H9 (cell line): Measurements from ENCODE around the gene SLC38A5. TPM values are rescaled to one million over a fixed set of nuclear protein-coding genes. Genes with fewer than 3 reads are reported as not detected.

Experiments
- DNase-seq: peaks from one replicate; pipeline ENCODE4 v3.0.0-alpha.2; 2017
- H2AFZ ChIP-seq: one replicate; pipeline ENCODE4 v1.6.1; 2013; ENCODE audit warnings: mild to moderate bottlenecking, low read length, control low read depth, moderate library complexity
- H2AK5ac ChIP-seq: 2 replicates; pipeline ENCODE4 v1.6.1; 2013; ENCODE audit warnings: low read length, control low read depth, mixed read lengths; ENCODE audit not compliant: insufficient read length
- H2BK120ac ChIP-seq: one replicate; pipeline ENCODE4 v1.6.1; 2013; ENCODE audit warnings: low read depth, mild to moderate bottlenecking, low read length, control low read depth, inconsistent platforms; ENCODE audit not compliant: poor library complexity, severe bottlenecking
- H2BK12ac ChIP-seq: 2 replicates; pipeline ENCODE4 v1.6.1; 2013; ENCODE audit warnings: low read length, control low read depth, mixed read lengths, low read depth; ENCODE audit not compliant: insufficient read length
- H2BK15ac ChIP-seq: 2 replicates; pipeline ENCODE4 v1.6.1; 2013; ENCODE audit warnings: low read depth, low read length, control low read depth
- H2BK20ac ChIP-seq: one replicate; pipeline ENCODE4 v1.6.1; 2013; ENCODE audit warnings: low read depth, mild to moderate bottlenecking, low read length, control low read depth, inconsistent platforms; ENCODE audit not compliant: poor library complexity, severe bottlenecking
- H2BK5ac ChIP-seq: 2 replicates; pipeline ENCODE4 v1.6.1; 2013; ENCODE audit warnings: low read length, control low read depth, mixed read lengths; ENCODE audit not compliant: insufficient read length
- H3K14ac ChIP-seq: 2 replicates; pipeline ENCODE4 v1.6.1; 2013; ENCODE audit warnings: low read length, control low read depth; ENCODE audit not compliant: insufficient read depth
- H3K18ac ChIP-seq: 2 replicates; pipeline ENCODE4 v1.6.1; 2013; ENCODE audit warnings: low read depth, mild to moderate bottlenecking, mixed read lengths, low read length, control low read depth; ENCODE audit not compliant: insufficient read length
- H3K23ac ChIP-seq: 2 replicates; pipeline ENCODE4 v1.6.1; 2013; ENCODE audit warnings: low read length, control low read depth, mixed read lengths, low read depth; ENCODE audit not compliant: insufficient read length
- H3K23me2 ChIP-seq: 2 replicates; pipeline ENCODE4 v1.6.1; 2013; ENCODE audit warnings: low read depth, mild to moderate bottlenecking, mixed read lengths, low read length, control low read depth; ENCODE audit not compliant: insufficient read length, poor library complexity, severe bottlenecking
- H3K27ac ChIP-seq: 2 replicates; pipeline ENCODE4 v1.5.1; 2013; ENCODE audit warnings: low read length, control low read depth, mixed read lengths, low read depth; ENCODE audit not compliant: insufficient read length
- H3K27me3 ChIP-seq: 2 replicates; pipeline ENCODE4 v1.6.1; 2013; ENCODE audit warnings: low read length, control low read depth, inconsistent platforms; ENCODE audit not compliant: insufficient read depth
- H3K4ac ChIP-seq: 2 replicates; pipeline ENCODE4 v1.6.1; 2013; ENCODE audit warnings: low read depth, mild to moderate bottlenecking, control low read depth, inconsistent platforms, low read length, moderate library complexity
- H3K4me1 ChIP-seq: 2 replicates; pipeline ENCODE4 v1.6.1; 2013; ENCODE audit warnings: low read length, control low read depth, inconsistent platforms; ENCODE audit not compliant: insufficient read depth
- H3K4me2 ChIP-seq: 2 replicates; pipeline ENCODE4 v1.6.1; 2013; ENCODE audit warnings: low read length, control low read depth, mixed read lengths; ENCODE audit not compliant: insufficient read length, insufficient read depth
- H3K56ac ChIP-seq: 2 replicates; pipeline ENCODE4 v1.6.1; 2013; ENCODE audit warnings: low read depth, mild to moderate bottlenecking, mixed read lengths, low read length, control low read depth; ENCODE audit not compliant: insufficient read length
- H3K79me1 ChIP-seq: 2 replicates; pipeline ENCODE4 v1.6.1; 2013; ENCODE audit warnings: low read depth, mild to moderate bottlenecking, moderate library complexity, low read length, control low read depth, inconsistent platforms; ENCODE audit not compliant: insufficient read depth, poor library complexity, severe bottlenecking
- H3K79me2 ChIP-seq: 2 replicates; pipeline ENCODE4 v1.6.1; 2013; ENCODE audit warnings: low read length, control low read depth, inconsistent platforms; ENCODE audit not compliant: insufficient read depth
- H3K9ac ChIP-seq: 2 replicates; pipeline ENCODE4 v1.6.1; 2013; ENCODE audit warnings: low read length, control low read depth, mixed read lengths; ENCODE audit not compliant: insufficient read length; ENCODE audit errors: extremely low read depth
- H3K9me3 ChIP-seq: one replicate; pipeline ENCODE4 v1.6.1; 2013; ENCODE audit warnings: low read depth, low read length, inconsistent platforms; ENCODE audit not compliant: control insufficient read depth
- H3T11ph ChIP-seq: one replicate; pipeline ENCODE4 v1.6.1; 2013; ENCODE audit warnings: mild to moderate bottlenecking, low read length, control low read depth, inconsistent platforms
- H4K20me1 ChIP-seq: one replicate; pipeline ENCODE4 v1.6.1; 2013; ENCODE audit not compliant: control insufficient read depth, insufficient read length, insufficient read depth
- H4K5ac ChIP-seq: 2 replicates; pipeline ENCODE4 v1.6.1; 2013; ENCODE audit warnings: low read depth, mild to moderate bottlenecking, mixed read lengths, low read length, control low read depth; ENCODE audit not compliant: insufficient read length
- H4K8ac ChIP-seq: replicated peaks from 2 replicates; pipeline ENCODE4 v1.6.1; 2013; ENCODE audit warnings: low read length, control low read depth, mixed read lengths, low read depth; ENCODE audit not compliant: insufficient read length
- H4K91ac ChIP-seq: 2 replicates; pipeline ENCODE4 v1.6.1; 2013; ENCODE audit warnings: low read depth, mild to moderate bottlenecking, moderate library complexity, mixed read lengths, low read length, control low read depth; ENCODE audit not compliant: insufficient read length
- H3K27ac Mint-ChIP-seq, 3 experiments: 2 replicates in 2 of 3; 3 replicates in 1 of 3; pipeline ENCODE4 v1.8.0; 2020 to 2021; ENCODE audit warnings: mixed read lengths in 3 of 3, mild to moderate bottlenecking in 1 of 3, moderate library complexity in 1 of 3
- H3K27me3 Mint-ChIP-seq: 2 replicates; pipeline ENCODE4 v1.8.0; 2021; ENCODE audit warnings: low read depth, mild to moderate bottlenecking, moderate library complexity, mixed read lengths
- H3K36me3 Mint-ChIP-seq, 3 experiments: 2 replicates in 2 of 3; 3 replicates in 1 of 3; pipeline ENCODE4 v1.8.0; 2020 to 2021; ENCODE audit warnings: low read depth in 3 of 3, mixed read lengths in 3 of 3; ENCODE audit not compliant: insufficient read depth in 1 of 3
- H3K4me1 Mint-ChIP-seq, 2 experiments: 2 replicates each; pipeline ENCODE4 v1.8.0; 2020; ENCODE audit warnings: mixed read lengths in 2 of 2
- H3K4me3 Mint-ChIP-seq, 2 experiments: 2 replicates in 1 of 2; 3 replicates in 1 of 2; pipeline ENCODE4 v1.8.0; 2020 to 2021; ENCODE audit warnings: mild to moderate bottlenecking in 2 of 2, mixed read lengths in 2 of 2, moderate library complexity in 1 of 2
- H3K9me3 Mint-ChIP-seq, 2 experiments: 2 replicates in 1 of 2; 3 replicates in 1 of 2; pipeline ENCODE4 v1.8.0; 2020; ENCODE audit warnings: mild to moderate bottlenecking in 2 of 2, mixed read lengths in 2 of 2, moderate library complexity in 1 of 2
- CTCF ChIP-seq: fragments of 200-600 bp; sonication (generic); conservative IDR thresholded peaks from 3 replicates; pipeline ENCODE4 v1.8.0; 2021; ENCODE audit warnings: antibody characterized with exemption, mild to moderate bottlenecking
- WGBS: extraction: QIAGEN DNeasy Blood & Tissue Kit; methylation state at CpG from one replicate; pipeline ENCODE4 v1.1.7; 2013; ENCODE audit warnings: missing lambda C conversion rate, low lambda C conversion rate, mixed read lengths; ENCODE audit not compliant: insufficient read length; ENCODE audit errors: extremely low coverage; 5-methylcytosine and 5-hydroxymethylcytosine counted together
- total RNA-seq: library from RNA; stranded (reverse); gene quantifications from 2 replicates; pipeline ENCODE4 v1.2.1, GENCODE V29; 2021

SLC38A5 gene
- total RNA-seq, 1 experiment from 2014 or later: 28.3 TPM

GRCh38 chrX:48514868-48515460, 44.9 kb upstream of the SLC38A5 start:
- Mint-ChIP-seq H3K27ac (no peak overlapping the region), H3K27me3 (peaks cover 2% of the 10 kb centered on the region), H3K4me3 (no peak overlapping the region), H3K4me1 (0 out of 4 replicates have a peak, but pooled peaks cover 0 to under 1% of the 10 kb centered on the region in 2 experiments), H3K36me3 (peaks cover 20 to 29% (median 23%) of the 10 kb centered on the region in 3 experiments; a peak in 6 of 7 replicates), H3K9me3 (peaks cover 57 to 78% of the 10 kb centered on the region in 2 experiments)
- Histone ChIP-seq H3K27ac (no peak overlapping the region), H2BK15ac (no peak overlapping the region), H2AK5ac (no peak overlapping the region), H3K23me2 (no peaks in the 10 kb centered on the region), H4K91ac (no peak overlapping the region), H3K4me2 (no peak overlapping the region), H2BK120ac (no peak overlapping the region), H3K79me1 (no peaks in the 10 kb centered on the region), H3K18ac (no peak overlapping the region), H2BK20ac (no peak overlapping the region), H2BK5ac (no peak overlapping the region), H2AFZ (no peak overlapping the region), H3K27me3 (no peaks in the 10 kb centered on the region), H3K79me2 (no peaks in the 10 kb centered on the region), H4K8ac (no peak overlapping the region), H3K4me1 (no peaks in the 10 kb centered on the region), H3K56ac (no peak overlapping the region), H2BK12ac (no peak overlapping the region), H4K20me1 (no peaks in the 10 kb centered on the region), H3K14ac (no peak overlapping the region), H3K9ac (no peak overlapping the region), H3K4ac (no peak overlapping the region), H3K9me3 (peaks cover 49% of the 10 kb centered on the region), H3K23ac (no peak overlapping the region), H3T11ph (no peak overlapping the region), H4K5ac (no peak overlapping the region)
- WGBS: no CpG with 5 or more reads among the region's 9 CpGs
- no peak for DNase-seq
- no peak for TF ChIP-seq CTCF
